ENCODE data around the gene EEF1AKMT1. TPM values are rescaled to one million over a fixed set of nuclear protein-coding genes. Genes with fewer than 3 reads are reported as not detected.
A peak's percentile ranks its signal among the peaks of the same experiment; 100 is the strongest.

EEF1AKMT1 gene
- total RNA-seq (2014; rRNA removed; shearing (Covaris generic)), result 1.7 and 10.6 TPM in 2 replicates

- peaks cover 18% of the 10 kb centered on the region for H3K4me1 ChIP-seq (replicated peaks)
- no peaks in the 10 kb centered on the region for H3K27me3 ChIP-seq (replicated peaks)
Observed at GRCh38 chr13:20773194-20774080, at the start of gene EEF1AKMT1. TSS of gene EEF1AKMT1 (minus strand) at chr13:20773961. CDS start at chr13:20757598, 16,363 bp downstream.

DNA sequence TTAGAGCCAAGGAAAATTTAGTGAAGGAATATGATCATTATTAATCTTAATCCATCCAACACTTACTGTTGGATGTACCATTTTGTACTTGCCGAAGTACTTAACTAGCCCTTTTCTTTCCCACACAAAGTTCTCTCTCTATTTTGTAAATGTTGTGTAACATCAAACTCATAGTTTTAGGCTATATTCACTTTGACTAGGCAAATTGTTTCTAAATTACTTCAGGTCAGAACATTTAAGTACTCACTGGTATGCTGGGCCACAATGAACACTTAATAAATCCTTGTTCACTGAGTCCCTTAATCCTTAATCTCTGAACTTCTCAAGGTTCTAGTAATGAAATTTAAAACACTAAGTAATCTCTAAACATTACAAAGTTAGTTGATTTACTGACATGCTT is 49.3 kb upstream of the EEF1AKMT1 start:
- Histone ChIP-seq H3K9me3 (replicated peaks) (no peaks in the 10 kb centered on the region), H3K4me1 (replicated peaks) (peaks cover 35% of the 10 kb centered on the region), H3K4me3 (no peak overlapping the region), H3K36me3 (peaks cover 5% of the 10 kb centered on the region; the same call in 1 of the 2 replicates), H3K27ac (no peak overlapping the region), H3K27me3 (replicated peaks) (no peaks in the 10 kb centered on the region)
- no peak for DNase-seq (ENCODE audit: low read depth in 1 of 2, low spot score in 2 of 2)

More at GRCh38 chr13:20773194-20774080, at the start of gene EEF1AKMT1:
- Histone ChIP-seq H3K4me3 (peak within 1 kb of the TSS; percentile 55), H3K36me3 (0 out of 2 replicates have a peak, but pooled peaks cover 6% of the 10 kb centered on the region), H3K27ac (peak within 1 kb of the TSS; percentile 81), H3K9me3 (replicated peaks) (no peaks in the 10 kb centered on the region)
- peak; percentile 89 to 90 for DNase-seq (ENCODE audit: low read depth in 1 of 2, low spot score in 2 of 2)

- Histone ChIP-seq H3K4me1 (replicated peaks) (peaks cover 29% of the 10 kb centered on the region), H3K27ac (no peak overlapping the region), H3K36me3 (peaks cover 5% of the 10 kb centered on the region; the same call in 1 of the 2 replicates), H3K9me3 (replicated peaks) (no peaks in the 10 kb centered on the region), H3K4me3 (no peak overlapping the region), H3K27me3 (replicated peaks) (no peaks in the 10 kb centered on the region)
- DNase-seq (ENCODE audit: low read depth in 1 of 2, low spot score in 2 of 2), result no peak
Observed at GRCh38 chr13:20822406-20822805, 48.6 kb upstream of the EEF1AKMT1 start.

GRCh38 chr13:20819715-20820114 is 46.0 kb upstream of the EEF1AKMT1 start:
- no peaks in the 10 kb centered on the region for H3K9me3 ChIP-seq (replicated peaks)
- DNase-seq (ENCODE audit: low read depth in 1 of 2, low spot score in 2 of 2), result no peak

GRCh38 chr13:20815464-20815863 is 41.7 kb upstream of the EEF1AKMT1 start:
- no peaks in the 10 kb centered on the region for H3K9me3 ChIP-seq (replicated peaks)
- H3K36me3 ChIP-seq, result no peaks in the 10 kb centered on the region
- H3K27ac ChIP-seq, result peak overlapping the region; percentile 57; the same call in 1 of the 2 replicates
- no peaks in the 10 kb centered on the region for H3K27me3 ChIP-seq (replicated peaks)
- DNase-seq (ENCODE audit: low read depth in 1 of 2, low spot score in 2 of 2), result no peak
- H3K4me3 ChIP-seq, result no peak overlapping the region
- H3K4me1 ChIP-seq (replicated peaks), result peaks cover 24% of the 10 kb centered on the region

More at GRCh38 chr13:20819715-20820114, 46.0 kb upstream of the EEF1AKMT1 start:
- H3K27me3 ChIP-seq (replicated peaks), result no peaks in the 10 kb centered on the region
- H3K36me3 ChIP-seq, result 0 out of 2 replicates have a peak, but pooled peaks cover 5% of the 10 kb centered on the region
- H3K27ac ChIP-seq, result no peak overlapping the region
- no peak overlapping the region for H3K4me3 ChIP-seq
- peaks cover 16% of the 10 kb centered on the region for H3K4me1 ChIP-seq (replicated peaks)

DNA sequence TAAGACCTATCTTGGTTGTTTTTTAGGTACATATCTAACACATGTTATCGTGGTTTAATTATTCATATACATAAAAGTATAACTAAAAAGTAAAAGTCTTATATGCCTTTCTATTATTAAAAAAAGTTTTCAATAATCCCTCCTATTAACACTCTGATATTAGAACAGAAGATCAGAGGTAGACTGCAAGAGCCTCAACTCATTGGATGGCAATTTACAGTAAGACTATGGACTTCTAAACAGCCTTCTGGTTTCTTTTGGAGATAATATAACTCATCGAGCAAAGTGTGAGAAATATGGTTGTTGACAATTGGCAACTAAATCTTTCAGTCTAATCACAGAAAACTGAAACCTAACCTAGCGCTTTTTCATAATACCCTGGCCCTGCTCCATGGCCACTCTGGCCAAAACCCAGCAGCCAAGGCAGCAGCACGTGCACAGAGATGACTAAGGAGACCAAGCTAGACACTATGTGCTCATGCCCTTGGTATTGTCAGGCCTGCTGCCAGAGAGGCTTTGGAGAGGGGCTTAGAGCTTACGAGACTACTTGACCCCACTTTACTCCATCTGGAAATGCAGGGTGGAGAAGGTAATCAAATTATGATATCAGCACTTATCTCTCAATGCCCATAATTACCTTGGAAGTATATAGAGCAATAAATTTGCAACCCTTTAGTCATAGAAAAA is 40.6 kb upstream of the EEF1AKMT1 start:
- peak overlapping the region; percentile 57 for H3K27ac ChIP-seq
- no peaks in the 10 kb centered on the region for H3K9me3 ChIP-seq (replicated peaks)
- H3K27me3 ChIP-seq (replicated peaks), result no peaks in the 10 kb centered on the region
- peak; percentile 68 to 81 for DNase-seq (ENCODE audit: low read depth in 1 of 2, low spot score in 2 of 2)
- H3K4me3 ChIP-seq, result no peak overlapping the region
- peaks cover 24% of the 10 kb centered on the region for H3K4me1 ChIP-seq (replicated peaks)
- H3K36me3 ChIP-seq, result no peaks in the 10 kb centered on the region; the same call in 1 of the 2 replicates

DNA sequence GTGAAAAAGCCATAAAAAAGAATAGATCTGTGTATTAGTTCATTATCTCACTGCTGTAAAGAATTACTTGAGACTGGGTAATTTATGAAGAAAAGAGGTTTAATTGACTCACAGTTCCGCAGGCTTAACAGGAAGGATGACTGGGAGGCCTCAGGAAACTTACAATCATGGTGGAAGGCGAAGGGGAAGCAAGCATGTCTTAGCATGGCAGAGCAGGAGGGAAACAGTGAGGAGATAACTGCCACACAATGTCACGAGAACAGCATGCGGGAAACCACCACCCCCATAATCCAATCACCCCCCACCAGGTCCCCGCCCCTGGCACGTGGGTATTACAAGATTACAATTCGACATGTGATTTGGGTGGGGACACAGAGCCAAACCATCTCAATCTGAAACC is 39.1 kb upstream of the EEF1AKMT1 start:
- Histone ChIP-seq H3K27me3 (replicated peaks) (no peaks in the 10 kb centered on the region), H3K36me3 (peaks cover 8% of the 10 kb centered on the region), H3K9me3 (replicated peaks) (no peaks in the 10 kb centered on the region), H3K4me1 (replicated peaks) (peaks cover 24% of the 10 kb centered on the region), H3K4me3 (no peak overlapping the region), H3K27ac (no peak overlapping the region)
- no peak for DNase-seq (ENCODE audit: low read depth in 1 of 2, low spot score in 2 of 2)

DNA sequence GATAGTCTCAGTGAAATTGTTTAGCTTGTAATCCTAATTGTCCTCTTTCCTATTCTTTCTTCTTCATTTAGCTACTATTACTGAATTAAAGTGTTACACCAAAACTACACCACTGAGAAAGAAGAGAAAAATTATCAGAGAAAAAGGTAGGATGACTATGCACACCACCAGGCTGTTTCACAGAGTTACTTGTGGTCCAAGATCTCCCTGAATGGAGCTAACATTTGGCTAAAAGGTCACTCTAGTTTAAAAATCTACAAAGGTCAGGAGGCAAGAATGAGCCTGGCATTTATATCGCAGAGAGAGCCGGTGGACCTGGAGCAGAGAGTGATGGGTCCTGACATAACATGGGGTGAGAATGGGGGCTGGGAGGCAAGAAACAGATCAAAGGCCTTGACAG is 37.0 kb upstream of the EEF1AKMT1 start:
- DNase-seq (ENCODE audit: low read depth in 1 of 2, low spot score in 2 of 2), result no peak
- H3K36me3 ChIP-seq, result peaks cover 14% of the 10 kb centered on the region
- H3K4me3 ChIP-seq, result no peak overlapping the region
- no peaks in the 10 kb centered on the region for H3K27me3 ChIP-seq (replicated peaks)
- no peaks in the 10 kb centered on the region for H3K9me3 ChIP-seq (replicated peaks)
- H3K4me1 ChIP-seq (replicated peaks), result peaks cover 20% of the 10 kb centered on the region
- H3K27ac ChIP-seq, result no peak overlapping the region

- peaks cover 5% of the 10 kb centered on the region for H3K4me1 ChIP-seq (replicated peaks)
- H3K4me3 ChIP-seq, result no peak overlapping the region
- DNase-seq (ENCODE audit: low read depth in 1 of 2, low spot score in 2 of 2), result no peak
- no peaks in the 10 kb centered on the region for H3K9me3 ChIP-seq (replicated peaks)
- peaks cover 14% of the 10 kb centered on the region for H3K36me3 ChIP-seq
- H3K27ac ChIP-seq, result no peak overlapping the region
- H3K27me3 ChIP-seq (replicated peaks), result no peaks in the 10 kb centered on the region
Observed at GRCh38 chr13:20808874-20809273, 35.1 kb upstream of the EEF1AKMT1 start.

DNA sequence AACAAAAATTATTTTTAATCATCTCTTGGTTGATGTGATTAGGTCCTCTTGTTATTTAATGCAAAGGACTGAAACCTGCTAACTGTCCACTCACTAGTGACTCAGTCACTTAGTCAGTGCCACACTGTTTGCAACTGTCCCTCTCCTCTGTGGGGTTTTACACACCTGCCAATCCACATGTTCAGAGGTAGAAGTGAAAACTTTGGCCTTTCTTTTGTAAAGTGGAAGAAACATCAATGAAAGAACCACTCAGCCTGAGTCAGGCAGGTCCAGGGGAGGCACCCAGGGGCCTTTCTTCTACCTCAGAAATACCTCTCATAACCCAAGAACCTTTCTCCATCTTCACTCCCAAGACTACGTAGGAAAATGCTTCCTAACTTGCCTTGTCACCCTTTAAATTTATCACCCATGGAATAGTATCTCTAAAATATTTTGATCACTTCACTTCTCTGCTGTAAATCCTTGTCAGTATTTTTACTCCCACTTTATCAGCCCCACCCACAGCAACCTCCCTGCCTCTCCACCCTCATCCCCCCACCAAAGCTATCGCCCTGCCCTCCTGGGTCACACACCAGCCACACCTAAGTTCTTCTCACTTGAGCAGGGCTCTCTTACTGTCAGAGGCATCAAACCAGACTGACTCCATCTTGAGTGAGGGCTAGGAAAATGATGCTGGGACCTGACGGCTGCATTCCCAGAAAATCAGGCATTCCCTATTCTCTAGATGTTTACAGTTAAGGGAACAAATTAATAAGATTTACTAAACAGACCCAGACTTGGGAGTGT is 29.6 kb upstream of the EEF1AKMT1 start:
- no peaks in the 10 kb centered on the region for H3K27me3 ChIP-seq (replicated peaks)
- H3K27ac ChIP-seq, result no peak overlapping the region
- peaks cover 15% of the 10 kb centered on the region for H3K36me3 ChIP-seq
- no peak overlapping the region for H3K4me3 ChIP-seq
- no peaks in the 10 kb centered on the region for H3K4me1 ChIP-seq (replicated peaks)
- no peak for DNase-seq (ENCODE audit: low read depth in 1 of 2, low spot score in 2 of 2)
- no peaks in the 10 kb centered on the region for H3K9me3 ChIP-seq (replicated peaks)

DNA sequence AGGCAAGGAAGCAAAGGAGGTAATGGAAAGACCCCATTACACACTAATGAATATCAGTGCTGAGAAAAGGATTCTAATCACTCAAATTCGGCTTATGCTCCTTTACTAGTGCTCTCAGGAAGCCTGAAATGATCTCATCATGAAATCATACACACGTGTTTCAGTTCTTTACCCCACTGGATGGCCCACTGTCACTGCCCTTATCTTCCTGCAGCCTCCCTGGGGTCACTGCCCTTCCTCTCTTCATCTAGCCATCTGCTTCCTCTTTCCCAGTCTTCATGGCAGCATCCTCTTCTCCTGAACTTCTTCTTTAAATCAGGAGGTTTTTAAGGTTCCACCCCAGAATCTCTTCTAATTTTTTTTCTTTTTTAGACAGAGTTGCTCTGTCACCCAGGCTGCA is 27.9 kb upstream of the EEF1AKMT1 start:
- Histone ChIP-seq H3K4me1 (replicated peaks) (peaks cover 13% of the 10 kb centered on the region), H3K9me3 (replicated peaks) (no peaks in the 10 kb centered on the region), H3K36me3 (peaks cover 9% of the 10 kb centered on the region), H3K27ac (no peak overlapping the region), H3K4me3 (no peak overlapping the region), H3K27me3 (replicated peaks) (no peaks in the 10 kb centered on the region)
- DNase-seq (ENCODE audit: low read depth in 1 of 2, low spot score in 2 of 2), result no peak

- peaks cover 15% of the 10 kb centered on the region for H3K4me1 ChIP-seq (replicated peaks)
- peaks cover 18% of the 10 kb centered on the region for H3K36me3 ChIP-seq
- no peaks in the 10 kb centered on the region for H3K27me3 ChIP-seq (replicated peaks)
- DNase-seq (ENCODE audit: low read depth in 1 of 2, low spot score in 2 of 2), result no peak
- H3K27ac ChIP-seq, result no peak overlapping the region
- no peak overlapping the region for H3K4me3 ChIP-seq
- H3K9me3 ChIP-seq (replicated peaks), result no peaks in the 10 kb centered on the region
Observed at GRCh38 chr13:20799726-20800416, 26.1 kb upstream of the EEF1AKMT1 start.

- no peak for DNase-seq (ENCODE audit: low read depth in 1 of 2, low spot score in 2 of 2)
- peaks cover 24% of the 10 kb centered on the region for H3K36me3 ChIP-seq
- H3K4me3 ChIP-seq, result no peak overlapping the region
- no peak overlapping the region for H3K27ac ChIP-seq
- peaks cover 15% of the 10 kb centered on the region for H3K4me1 ChIP-seq (replicated peaks)
- no peaks in the 10 kb centered on the region for H3K9me3 ChIP-seq (replicated peaks)
- H3K27me3 ChIP-seq (replicated peaks), result no peaks in the 10 kb centered on the region
Observed at GRCh38 chr13:20798027-20798426, 24.3 kb upstream of the EEF1AKMT1 start.

Data from SJSA1 (cell line).